Heart left ventricle (tissue), 16 donors: ENCODE data around the gene P2RY11. TPM values are rescaled to one million over a fixed set of nuclear protein-coding genes. Genes with fewer than 3 reads are reported as not detected.

ENCODE experiments used
- ATAC-seq, 4 donors: fragments of 200-7000 bp; cut with Tn5 transposase; one replicate each; pipeline ENCODE4 v1.9.1; 2020 to 2022; ENCODE audit warnings: moderate library complexity in 4 of 4, mild to moderate bottlenecking in 3 of 4, moderate number of reproducible peaks in 1 of 4
- DNase-seq, 5 donors: peaks; one replicate each; pipeline ENCODE4 v3.0.0-alpha.2; 2020
- H3K27ac ChIP-seq, 12 donors: fragments of 200-600 bp; sonication (generic) in 4 of 12; one replicate each; pipeline versions ENCODE4 v1.5.0 to v1.8.0; 2016 to 2022; ENCODE audit warnings: mild to moderate bottlenecking in 2 of 12
- H3K27me3 ChIP-seq, 9 donors: fragments of 200-600 bp; sonication (generic) in 2 of 9; one replicate each; pipeline versions ENCODE4 v1.5.1 to v1.8.0; 2016 to 2022; ENCODE audit warnings: mild to moderate bottlenecking in 3 of 9
- H3K36me3 ChIP-seq, 9 donors: fragments of 200-600 bp; sonication (generic) in 2 of 9; one replicate each; pipeline versions ENCODE4 v1.5.0 to v1.8.0; 2018 to 2022; ENCODE audit warnings: mild to moderate bottlenecking in 2 of 9
- H3K4me1 ChIP-seq, 12 donors: fragments of 200-600 bp; sonication (generic) in 4 of 12; one replicate each; pipeline versions ENCODE4 v1.5.0 to v1.8.0; 2016 to 2022; ENCODE audit warnings: mild to moderate bottlenecking in 3 of 12
- H3K4me3 ChIP-seq, 12 donors: fragments of 200-600 bp; sonication (generic) in 4 of 12; one replicate each; pipeline versions ENCODE4 v1.5.0 to v1.8.0; 2017 to 2022; ENCODE audit warnings: mild to moderate bottlenecking in 9 of 12, moderate library complexity in 4 of 12
- H3K9me3 ChIP-seq, 12 donors: fragments of 200-600 bp; sonication (generic) in 4 of 12; one replicate each; pipeline versions ENCODE4 v1.5.0 to v1.8.0; 2016 to 2022; ENCODE audit warnings: mild to moderate bottlenecking in 1 of 12
- POLR2A ChIP-seq, 2 donors: fragments of 450-650 bp; IDR thresholded peaks; one replicate each; pipeline ENCODE4 v1.6.1; 2017; ENCODE audit warnings: antibody characterized with exemption in 2 of 2, mild to moderate bottlenecking in 2 of 2, moderate library complexity in 2 of 2
- WGBS, 4 donors: extraction: QIAGEN DNeasy Blood & Tissue Kit in 2 of 4; methylation state at CpG; one replicate each; pipeline versions ENCODE4 v1.1.5 to v1.1.7; 2013 to 2018; 5-methylcytosine and 5-hydroxymethylcytosine counted together
- intact Hi-C, 10 donors: fragments of 100-400 bp; cut with DNase I; formaldehyde crosslinking; loops; one replicate each; pipeline versions ENCODE4 v1.11.1 to v1.14.2; 2022
- polyA plus RNA-seq, 2 donors: library from polyadenylated mRNA; stranded (reverse); fragments of 200-250 nt; gene quantifications; one replicate each; pipeline ENCODE4 v1.2.3, GENCODE V29; 2013
- total RNA-seq, 9 donors: library from RNA; depleted of rRNA in 2 of 9; stranded (reverse); fragments of >200 nt in 2 of 9; fragmentation: NEBNext Ultra II Directional in 3 of 9; extraction: Animal tissue kit (Norgen Biotek cat#: 25700) in 3 of 9; gene quantifications; one replicate each; pipeline versions ENCODE4 v1.1.0 to v1.2.4, GENCODE V29; 2016 to 2023
- TF ChIP-seq, protein P1 (sequence below), 12 donors: fragments of 200-600 bp; sonication (generic) in 4 of 12; IDR thresholded peaks; one replicate each; pipeline versions ENCODE4 v1.5.0 to v1.8.0; 2018 to 2022; ENCODE audit warnings: antibody characterized with exemption in 12 of 12, mild to moderate bottlenecking in 5 of 12
- donor health status: ischemic (EF 13 %, LVEDD 7.1; RV severe dilation, severe dysfunction).
- donor health status: healthy with polysubstance abuse.
- donor health status: DM: no; HTN: yes; CAD: no.
- donor health status: DM: no; HTN: no; CAD: no.
- donor health status: ischemic (EF 25% LVEDD 6.9; RV normal size, moderate dysfunction).
- donor health status: ischemic (EF 25% LVEDD 5.7; RV mildly dilated, moderate dysfunction).
- donor health status: healthy.
- donor health status: DM: yes; HTN: yes; CAD: no.
- donor health status: ischemic (EF 35%, LVEDD 5.7; RV mildly dilated, moderate dysfunction).
- donor health status: nonischemic (EF 11% LVEDD 7.7; RV severe dilation, severe dysfunction).
- donor health status: DM: yes; HTN: yes; CAD: no.
- donor health status: PGD.
- donor health status: ischemic (EF 29% LVEDD 5.4; RV normal size, mild dysfunction).
- donor health status: nonischemic (EF 23%, LVEDD 6.1; RV moderate dilation, normal function).

The P2RY11 gene
- total and polyA plus RNA-seq, 11 donors = 3.1 to 11.7 (median 5.2) TPM

GRCh38 chr19:10115392-10116084 lies 4.0 kb downstream of the P2RY11 start:
- intact Hi-C loops = loop anchor here in 6 of 10 donors (10.0 kb wide), 4 partner anchors 129 to 269 kb away; partner anchors contain the start of genes MRPL4 (in 2 of the 6), OLFM2 (in 2 of the 6) and TYK2 (in 1 of the 6)
- Histone ChIP-seq H3K4me1 (peaks cover 0 to 53% (median 11%) of the 10 kb centered on the region in 12 donors), H3K9me3 (no peaks in the 10 kb centered on the region), H3K4me3 (no peak overlapping the region), H3K27me3 (no peaks in the 10 kb centered on the region), H3K27ac (no peak overlapping the region), H3K36me3 (peaks cover 0 to 65% (median 50%) of the 10 kb centered on the region in 9 donors)
- WGBS, 4 donors = 86 to 89% (median 88%) methylated on average over 29 to 45 of the region's 45 CpGs
- DNase-seq (no peak), ATAC-seq (no peak)
- TF ChIP-seq POLR2A (IDR thresholded peaks at IDR 0.05) = no peak
- TF ChIP-seq, protein P1, sequence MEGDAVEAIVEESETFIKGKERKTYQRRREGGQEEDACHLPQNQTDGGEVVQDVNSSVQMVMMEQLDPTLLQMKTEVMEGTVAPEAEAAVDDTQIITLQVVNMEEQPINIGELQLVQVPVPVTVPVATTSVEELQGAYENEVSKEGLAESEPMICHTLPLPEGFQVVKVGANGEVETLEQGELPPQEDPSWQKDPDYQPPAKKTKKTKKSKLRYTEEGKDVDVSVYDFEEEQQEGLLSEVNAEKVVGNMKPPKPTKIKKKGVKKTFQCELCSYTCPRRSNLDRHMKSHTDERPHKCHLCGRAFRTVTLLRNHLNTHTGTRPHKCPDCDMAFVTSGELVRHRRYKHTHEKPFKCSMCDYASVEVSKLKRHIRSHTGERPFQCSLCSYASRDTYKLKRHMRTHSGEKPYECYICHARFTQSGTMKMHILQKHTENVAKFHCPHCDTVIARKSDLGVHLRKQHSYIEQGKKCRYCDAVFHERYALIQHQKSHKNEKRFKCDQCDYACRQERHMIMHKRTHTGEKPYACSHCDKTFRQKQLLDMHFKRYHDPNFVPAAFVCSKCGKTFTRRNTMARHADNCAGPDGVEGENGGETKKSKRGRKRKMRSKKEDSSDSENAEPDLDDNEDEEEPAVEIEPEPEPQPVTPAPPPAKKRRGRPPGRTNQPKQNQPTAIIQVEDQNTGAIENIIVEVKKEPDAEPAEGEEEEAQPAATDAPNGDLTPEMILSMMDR (IDR thresholded peaks at IDR 0.05) = no peak

GRCh38 chr19:10116085-10116865 lies 4.8 kb downstream of the P2RY11 start:
- WGBS, 4 donors = 84 to 87% (median 85%) methylated on average over 19 to 35 of the region's 35 CpGs
- H3K4me1 ChIP-seq = peaks cover 0 to 52% (median 11%) of the 10 kb centered on the region in 12 donors
- TF ChIP-seq, protein P1 (IDR thresholded peaks at IDR 0.05) = no peak
- TF ChIP-seq POLR2A (IDR thresholded peaks at IDR 0.05) = no peak
- intact Hi-C loops = loop anchor here in 6 of 10 donors (10.0 kb wide), 4 partner anchors 129 to 269 kb away; partner anchors contain the start of genes MRPL4 (in 2 of the 6), OLFM2 (in 2 of the 6) and TYK2 (in 1 of the 6)
- peak in 1 of 5 donors; percentile 37 for DNase-seq
- H3K36me3 ChIP-seq = peaks cover 0 to 58% (median 42%) of the 10 kb centered on the region in 9 donors
- no peaks in the 10 kb centered on the region for H3K27me3 ChIP-seq
- H3K9me3 ChIP-seq = no peaks in the 10 kb centered on the region
- H3K4me3 ChIP-seq = no peak overlapping the region
- ATAC-seq = peak in 1 of 4 donors; percentile 6
- no peak overlapping the region for H3K27ac ChIP-seq

- Histone ChIP-seq H3K4me1 (peaks cover 0 to 44% (median 11%) of the 10 kb centered on the region in 12 donors), H3K9me3 (no peaks in the 10 kb centered on the region), H3K27me3 (no peaks in the 10 kb centered on the region), H3K27ac (no peak overlapping the region), H3K4me3 (no peak overlapping the region), H3K36me3 (peaks cover 0 to 57% (median 39%) of the 10 kb centered on the region in 9 donors)
- TF ChIP-seq POLR2A (IDR thresholded peaks at IDR 0.05) = no peak
- TF ChIP-seq, protein P1 (IDR thresholded peaks at IDR 0.05) = no peak
- WGBS, 4 donors = 83 to 92% (median 91%) methylated on average over 11 to 21 of the region's 21 CpGs
- peak in 1 of 5 donors; percentile 65 for DNase-seq
- intact Hi-C loops = loop anchor here in 6 of 10 donors (10.0 kb wide), 4 partner anchors 128 to 268 kb away; partner anchors contain the start of genes MRPL4 (in 2 of the 6), OLFM2 (in 2 of the 6) and TYK2 (in 1 of the 6)
- no peak for ATAC-seq
Measured at GRCh38 chr19:10116866-10117616, 5.5 kb downstream of the P2RY11 start.
